NOMO-1 treated with DMSO at 0.1 percent for 48 hours (cell line): ENCODE results near the gene C6orf136.

ENCODE experiments used
- DNase-seq: peaks from one replicate; lab custom pipeline; 2025; ENCODE audit not compliant: unreplicated experiment; lab: John Stamatoyannopoulos, UW

Gene C6orf136

DNA sequence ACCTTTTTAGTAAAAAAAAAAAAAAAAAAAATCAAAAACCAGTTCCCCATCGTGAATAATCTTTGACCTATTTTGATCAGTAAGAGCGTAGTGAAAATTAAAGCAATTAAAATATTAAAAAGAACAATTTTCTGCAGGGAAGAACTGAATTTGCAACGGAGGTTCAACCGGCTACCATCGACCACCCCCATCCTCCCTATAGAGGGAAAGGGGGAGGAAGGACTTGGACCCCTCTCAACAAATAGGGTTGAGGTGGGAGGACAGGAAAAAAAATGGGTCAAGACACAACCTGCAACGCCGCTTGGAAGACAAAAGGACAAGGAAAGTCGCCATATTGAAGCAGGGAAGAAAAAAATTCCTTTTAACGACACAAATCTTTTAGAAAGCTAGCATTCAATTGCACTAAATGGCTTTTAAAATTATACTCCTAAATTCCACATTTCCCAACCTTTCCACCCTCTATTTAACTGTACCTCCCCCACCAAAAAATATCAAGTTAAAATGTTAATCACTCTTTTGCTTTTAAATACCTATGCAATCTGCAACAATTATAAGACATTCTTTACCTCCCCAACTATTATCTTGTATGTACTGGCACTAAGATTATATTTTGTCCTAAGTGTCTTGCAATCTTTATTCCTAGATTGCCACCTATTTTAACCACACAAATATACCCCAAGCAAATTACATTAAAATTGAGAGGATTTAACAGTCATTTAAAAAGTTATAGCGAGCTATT is 31.5 kb upstream of the C6orf136 start:
- peak; percentile 70 for DNase-seq

GRCh38 chr6:30615958-30616810 is 30.7 kb upstream of the C6orf136 start:
- DNase-seq, result peak; percentile 53

GRCh38 chr6:30616811-30617564 is 29.9 kb upstream of the C6orf136 start, which contains the start of gene PPP1R10:
Gene PPP1R10, minus strand, starts transcription at chr6:30617243. Its CDS starts 7,299 bp downstream, at chr6:30609944.
- peak; percentile 100 for DNase-seq

DNA sequence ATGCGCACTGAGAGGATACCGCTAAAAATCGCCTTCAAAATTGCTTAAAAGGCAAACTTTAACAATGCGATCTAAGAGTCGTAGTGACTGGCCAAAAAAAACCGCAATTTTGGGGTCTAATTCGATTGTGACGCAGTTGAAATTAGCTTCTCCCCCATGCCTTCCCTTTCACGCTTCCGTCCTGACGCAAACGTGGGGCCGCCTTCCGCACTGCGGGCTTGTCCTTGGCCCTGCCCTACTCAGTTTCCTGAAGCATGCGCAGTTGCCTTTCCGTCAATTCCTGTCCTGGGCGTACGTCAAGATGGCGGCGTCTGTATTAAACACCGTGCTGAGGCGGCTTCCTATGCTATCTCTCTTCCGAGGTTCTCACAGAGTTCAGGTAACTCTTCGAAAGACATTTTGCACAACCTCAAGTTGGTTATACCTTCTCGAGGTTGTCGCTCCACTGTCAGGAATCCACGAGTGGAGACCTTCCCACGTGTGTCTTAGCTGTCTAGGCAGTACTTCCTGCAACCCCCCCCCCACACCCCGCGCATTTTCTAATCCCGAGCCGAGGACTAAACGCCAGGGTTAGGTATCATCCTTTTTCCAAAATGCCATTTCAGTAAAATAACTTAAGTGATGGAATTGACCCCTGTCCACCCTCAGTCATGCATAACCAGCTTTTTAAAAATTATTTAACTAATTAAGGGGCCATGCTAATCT is 29.2 kb upstream of the C6orf136 start, which contains the start of gene MRPS18B:
MRPS18B (plus strand) TSS at position 276 of the 705 bp plus-strand sequence; CDS start at position 302, 26 bp downstream.
- DNase-seq, result peak; percentile 98

- no peak for DNase-seq
Observed at GRCh38 chr6:30618270-30618797, 28.6 kb upstream of the C6orf136 start.

DNA sequence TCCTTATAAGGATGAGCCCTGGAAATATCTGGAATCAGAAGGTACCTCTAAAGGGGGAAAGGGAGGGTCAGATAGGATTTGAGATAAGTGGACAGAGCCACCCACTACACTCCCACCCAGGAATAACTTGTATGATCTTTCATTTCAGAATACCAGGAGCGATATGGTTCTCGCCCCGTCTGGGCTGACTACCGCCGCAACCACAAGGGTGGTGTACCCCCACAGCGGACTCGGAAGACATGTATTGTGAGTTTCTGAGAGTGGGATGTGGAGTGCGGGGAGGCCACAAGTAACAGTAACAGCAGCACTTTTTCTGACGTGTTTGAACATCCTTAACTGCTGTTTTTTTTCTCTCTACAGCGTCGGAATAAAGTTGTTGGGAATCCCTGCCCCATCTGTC is 27.4 kb upstream of the C6orf136 start:
- no peak for DNase-seq

DNA sequence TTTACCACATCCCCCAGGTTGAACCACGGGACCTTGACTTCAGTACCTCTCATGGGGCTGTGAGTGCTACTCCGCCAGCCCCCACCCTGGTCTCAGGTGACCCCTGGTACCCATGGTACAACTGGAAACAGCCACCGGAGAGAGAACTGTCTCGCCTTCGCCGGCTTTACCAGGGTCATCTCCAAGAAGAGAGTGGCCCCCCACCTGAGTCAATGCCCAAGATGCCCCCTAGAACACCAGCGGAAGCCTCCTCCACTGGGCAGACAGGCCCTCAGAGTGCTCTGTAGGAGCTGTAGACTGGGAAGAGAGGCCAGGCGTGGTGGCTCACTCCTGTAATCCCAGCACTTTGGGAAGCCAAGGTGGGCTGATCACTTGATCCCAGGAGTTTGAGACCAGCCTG is 21.4 kb upstream of the C6orf136 start:
- DNase-seq, result no peak

DNA sequence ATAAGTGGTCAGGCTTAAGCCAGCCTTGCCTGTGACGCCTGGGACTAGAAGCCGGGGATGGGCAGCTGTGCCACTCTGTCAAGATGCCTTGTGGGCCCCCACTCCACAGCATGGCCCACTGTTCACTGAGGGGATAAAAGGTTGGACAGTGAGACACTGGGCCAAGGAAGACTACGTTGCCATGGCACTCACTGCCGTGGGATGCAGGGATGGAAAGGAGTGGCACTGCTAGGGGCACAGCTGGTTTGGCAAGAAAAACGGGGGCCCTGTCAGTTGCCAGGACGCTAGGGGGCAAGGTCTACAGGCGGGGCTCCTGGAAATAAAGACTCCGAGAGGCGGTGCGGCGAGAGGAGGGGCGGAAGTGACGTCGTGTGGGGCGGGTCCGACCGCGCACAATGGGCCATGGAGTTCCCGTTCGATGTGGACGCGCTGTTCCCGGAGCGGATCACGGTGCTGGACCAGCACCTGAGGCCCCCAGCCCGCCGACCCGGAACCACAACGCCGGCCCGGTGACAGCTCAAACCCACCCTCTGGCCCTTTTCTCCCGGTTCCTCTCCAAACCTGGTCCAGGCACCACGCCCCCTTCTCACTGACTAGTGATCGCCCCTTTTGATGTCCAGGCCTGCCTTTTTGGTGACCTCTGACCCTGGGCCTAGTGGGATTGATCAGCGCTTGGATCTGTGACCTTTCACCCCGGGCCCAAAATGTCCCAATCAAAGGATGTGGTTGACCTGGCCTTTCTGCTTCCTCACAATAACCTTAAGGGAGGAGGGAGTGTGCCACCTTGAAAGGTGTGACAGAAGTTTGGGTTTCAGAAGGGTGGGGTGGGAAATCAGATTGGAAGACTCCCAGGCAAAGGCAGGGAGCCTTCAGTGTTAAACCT is 20.2 kb upstream of the C6orf136 start, which contains the start of gene ATAT1:
ATAT1 (plus strand) TSS at position 391 of the 883 bp plus-strand sequence.
- peak; percentile 76 for DNase-seq

- DNase-seq, result no peak
Observed at GRCh38 chr6:30635834-30636233, 11.1 kb upstream of the C6orf136 start.

DNA sequence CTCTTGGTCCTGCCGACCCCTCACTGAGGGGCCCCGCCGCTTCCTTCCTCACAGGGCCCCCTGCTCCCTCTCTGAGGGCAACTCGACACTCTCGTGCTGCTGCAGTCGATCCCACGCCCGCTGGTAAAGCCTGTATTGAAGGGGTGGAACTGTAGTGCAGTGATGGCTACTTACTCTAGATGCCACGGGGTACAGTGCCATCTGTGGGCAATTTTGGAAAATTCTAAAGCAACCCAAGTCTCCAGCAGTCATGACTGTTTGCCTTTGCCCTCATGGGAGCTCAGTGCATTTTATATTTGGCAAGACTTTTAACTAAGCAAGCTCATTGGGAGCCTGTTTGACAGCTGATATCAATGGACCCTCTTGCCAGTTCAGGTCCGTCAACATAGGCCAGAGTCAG is 6.5 kb upstream of the C6orf136 start:
- DNase-seq, result no peak

DNA sequence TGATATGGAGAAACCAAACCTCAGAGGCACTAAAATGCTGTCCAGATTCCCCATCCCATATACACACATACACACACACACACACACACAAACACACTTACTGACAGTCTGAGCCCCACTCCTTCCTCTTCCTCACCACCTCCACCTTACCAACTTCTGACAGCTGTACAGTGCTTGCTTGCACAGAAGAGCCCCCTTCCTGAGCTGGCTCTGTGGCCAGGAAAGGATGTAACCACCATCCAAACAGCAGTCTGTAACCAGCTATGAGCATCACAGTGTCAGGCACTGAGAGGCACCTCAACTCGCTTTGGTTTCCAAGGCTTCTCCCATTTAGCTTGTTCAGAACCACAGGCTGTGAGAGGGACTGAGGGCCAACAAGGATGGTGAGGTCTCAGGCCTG is 5.9 kb upstream of the C6orf136 start:
- no peak for DNase-seq

- DNase-seq, result no peak
Observed at GRCh38 chr6:30643656-30644055, 3.3 kb upstream of the C6orf136 start.

GRCh38 chr6:30644769-30645168 is 2.2 kb upstream of the C6orf136 start:
- no peak for DNase-seq

DNA sequence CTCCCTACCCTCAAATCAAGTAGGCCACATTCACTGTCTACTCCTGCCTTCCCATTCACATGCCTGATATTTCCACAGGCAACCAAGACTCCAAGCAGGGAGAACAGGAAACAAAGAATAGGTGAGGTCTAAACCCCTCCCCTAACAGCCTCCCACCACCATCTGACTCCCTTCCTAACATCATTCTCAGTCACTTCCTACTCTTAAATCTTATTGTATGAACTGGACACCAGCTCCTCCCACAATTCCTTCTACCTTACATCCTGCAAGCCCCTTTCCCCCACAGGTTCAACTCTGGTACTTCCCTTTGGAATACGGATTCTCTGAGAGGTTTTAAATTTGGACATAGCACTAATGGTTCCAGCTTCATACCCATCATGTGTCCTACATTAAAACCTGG is 944 bp upstream of the C6orf136 start:
- no peak for DNase-seq

- peak; percentile 67 for DNase-seq
Observed at GRCh38 chr6:30647242-30648116, 546 bp downstream of the C6orf136 start.

DNA sequence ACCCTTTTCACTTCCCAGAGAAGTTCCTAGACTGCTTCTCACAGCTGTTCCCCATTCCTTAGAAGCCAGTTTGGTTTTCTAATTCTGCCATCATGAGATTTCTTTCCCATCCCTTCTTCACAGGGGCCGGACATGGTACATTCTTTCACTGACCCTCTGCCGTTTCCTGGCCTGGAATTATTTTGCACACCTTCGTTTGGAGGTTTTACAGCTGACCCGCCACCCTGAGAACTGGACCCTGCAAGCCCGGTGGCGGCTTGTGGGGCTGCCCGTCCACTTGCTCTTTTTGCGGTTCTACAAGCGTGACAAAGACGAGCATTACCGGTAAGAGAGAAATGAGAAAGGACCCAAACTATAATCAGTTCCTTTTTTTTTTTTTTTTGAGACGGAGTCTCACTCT is 4.2 kb downstream of the C6orf136 start:
- DNase-seq, result no peak

GRCh38 chr6:30654798-30655742 is 8.1 kb downstream of the C6orf136 start:
- DNase-seq, result no peak
